NCI-H69 (cell line): ENCODE data around the gene ZPLD1.

Source experiments
- DNase-seq: peaks from one replicate; lab custom pipeline; 2025; lab: John Stamatoyannopoulos, UW

Gene ZPLD1

GRCh38 chr3:102434715-102435114 is at the start of gene ZPLD1:
TSS of gene ZPLD1 (plus strand) at chr3:102435015. CDS start at chr3:102438488, 3,473 bp downstream.
- DNase-seq: no peak

DNA sequence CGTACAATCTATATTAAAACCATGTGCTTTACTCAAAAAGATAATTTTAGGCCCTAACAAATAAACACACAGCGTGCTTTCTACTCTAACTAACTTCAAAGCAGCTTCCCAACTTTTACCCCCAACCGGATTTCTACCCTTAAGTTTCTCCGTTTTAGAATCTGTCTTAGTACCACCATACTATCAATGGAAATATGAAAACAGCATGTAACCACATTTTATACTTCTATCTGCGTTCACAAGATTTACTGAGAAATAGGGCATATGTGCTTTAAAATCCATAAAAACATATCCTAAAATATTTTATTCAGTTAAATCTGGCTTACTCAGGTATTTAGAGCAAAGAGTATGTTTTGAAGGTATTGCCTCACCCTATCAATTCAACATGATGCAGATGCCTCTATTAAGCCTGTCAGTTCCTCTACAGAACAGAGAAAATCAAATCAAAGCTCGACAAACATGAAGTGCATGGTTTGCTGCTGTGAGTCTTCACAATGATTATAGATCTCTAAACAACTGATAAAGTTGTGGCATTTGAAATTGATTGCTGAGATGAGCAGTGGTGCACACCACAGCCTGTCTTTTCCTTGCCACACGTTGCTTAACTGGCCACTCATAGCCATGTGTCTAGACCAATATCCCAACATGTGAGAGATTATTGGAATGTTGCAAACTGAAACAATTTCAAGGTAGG is 44.5 kb upstream of the ZPLD1 start:
- no peak for DNase-seq

GRCh38 chr3:102390916-102391315 is 43.9 kb upstream of the ZPLD1 start:
- no peak for DNase-seq

- peak; percentile 5 for DNase-seq
These were observed 43.3 kb upstream of the ZPLD1 start for GRCh38 chr3:102391491-102391890.

DNA sequence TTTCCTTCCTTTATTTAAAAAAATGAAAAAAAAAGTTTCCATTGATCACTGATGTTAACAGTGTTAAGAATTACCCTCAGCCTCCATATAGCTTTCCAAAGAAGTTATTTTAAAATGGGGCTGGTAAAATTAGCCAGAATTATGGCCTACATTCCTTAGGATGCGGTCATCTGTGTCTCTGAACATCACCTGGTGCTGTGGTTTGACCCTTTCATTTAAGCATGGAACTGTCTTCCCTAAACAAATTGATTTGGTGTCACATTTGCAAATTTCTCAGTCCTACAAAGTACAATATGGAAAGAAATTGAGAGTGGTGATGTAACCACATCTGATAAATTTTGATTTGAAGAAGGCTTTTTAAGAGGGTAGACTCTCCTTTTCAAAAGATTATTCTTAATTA is 40.3 kb upstream of the ZPLD1 start:
- no peak for DNase-seq

GRCh38 chr3:102398176-102398575 is 36.6 kb upstream of the ZPLD1 start:
- DNase-seq: peak; percentile 4

- DNase-seq: no peak
These were observed 36.1 kb upstream of the ZPLD1 start for GRCh38 chr3:102398666-102399065.

GRCh38 chr3:102400142-102400541 is 34.7 kb upstream of the ZPLD1 start:
- no peak for DNase-seq

DNA sequence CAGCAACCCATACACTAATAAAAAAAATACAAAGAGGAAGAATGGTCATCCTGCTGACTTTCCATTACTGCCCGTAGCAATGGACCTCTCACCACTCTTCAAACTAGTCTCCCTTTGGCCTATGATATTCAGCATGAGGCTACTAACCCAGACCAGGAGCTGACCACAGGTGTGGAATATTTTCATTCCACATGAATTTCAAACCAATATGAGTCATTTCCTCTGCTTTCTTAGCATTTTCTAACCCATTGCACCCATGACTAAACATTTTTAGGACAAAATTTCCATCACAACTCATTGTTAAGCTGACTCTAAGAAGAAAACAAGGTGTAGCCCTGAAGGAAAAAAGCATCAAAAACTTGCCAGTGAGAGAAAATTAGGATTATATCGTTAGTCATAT is 34.0 kb upstream of the ZPLD1 start:
- DNase-seq: no peak

GRCh38 chr3:102410616-102411015 is 24.2 kb upstream of the ZPLD1 start:
- DNase-seq: no peak

- DNase-seq: no peak
These were observed 19.3 kb upstream of the ZPLD1 start for GRCh38 chr3:102415553-102415952.

DNA sequence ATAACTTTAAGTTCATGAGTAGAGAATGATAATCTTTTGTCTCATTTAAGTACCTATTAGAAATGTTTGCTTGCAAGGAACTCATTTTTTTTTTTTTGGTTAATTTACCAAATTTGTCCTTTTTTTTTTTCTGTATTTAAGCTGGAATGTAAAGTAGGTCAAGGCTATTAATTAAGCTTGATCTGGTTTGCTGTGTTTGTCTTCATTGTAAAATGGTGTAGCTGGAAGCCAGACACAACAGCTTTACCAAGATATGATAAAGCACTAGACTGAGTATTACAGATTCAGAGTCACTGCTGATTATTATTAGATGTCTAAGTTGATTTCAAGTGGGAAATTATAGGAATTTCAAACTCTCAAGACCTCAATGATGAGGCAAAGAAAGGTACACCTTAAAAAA is 15.0 kb upstream of the ZPLD1 start:
- no peak for DNase-seq

- DNase-seq: no peak
These were observed 7.0 kb downstream of the ZPLD1 start for GRCh38 chr3:102441832-102442231.

GRCh38 chr3:102443021-102443420 is 8.2 kb downstream of the ZPLD1 start:
- DNase-seq: no peak

- peak; percentile 10 for DNase-seq
These were observed 9.3 kb downstream of the ZPLD1 start for GRCh38 chr3:102444101-102444500.

DNA sequence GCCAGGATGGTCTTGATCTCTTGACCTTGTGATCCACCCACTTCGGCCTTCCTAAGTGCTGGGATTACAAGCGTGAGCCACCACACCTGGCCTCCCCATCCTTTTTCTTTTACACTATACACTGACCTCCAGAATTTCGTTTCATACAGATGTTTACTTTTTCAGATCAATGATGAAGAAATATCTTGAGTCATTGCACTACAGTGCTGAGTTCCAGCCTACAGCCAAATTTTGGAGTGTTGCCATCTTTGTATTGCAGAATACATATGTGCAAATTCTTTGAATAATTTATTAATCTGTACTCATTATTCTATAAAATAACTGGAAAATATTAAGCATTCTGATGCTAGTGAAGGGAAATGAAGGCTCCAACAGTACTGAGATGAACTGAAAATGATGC is 12.5 kb downstream of the ZPLD1 start:
- DNase-seq: no peak

DNA sequence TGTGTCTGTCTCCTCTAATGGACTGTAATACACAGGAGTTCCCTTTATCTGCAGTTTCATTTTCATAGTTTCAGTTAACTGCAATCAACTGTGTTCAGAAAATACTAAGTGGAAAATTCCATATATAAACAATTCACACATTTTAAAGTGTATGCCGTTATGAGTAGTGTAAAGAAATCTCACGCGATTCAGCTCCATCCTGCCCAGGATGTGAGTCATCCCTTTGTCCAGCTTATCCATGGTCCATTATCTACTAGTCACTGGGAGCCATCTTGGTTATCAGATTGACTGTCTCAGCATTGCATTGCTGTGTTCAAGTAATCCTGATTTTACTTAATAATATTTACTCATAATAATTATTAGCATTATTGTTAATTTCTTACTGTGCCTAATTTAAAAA is 14.5 kb downstream of the ZPLD1 start:
- DNase-seq: no peak

GRCh38 chr3:102449930-102450329 is 15.1 kb downstream of the ZPLD1 start:
- no peak for DNase-seq

DNA sequence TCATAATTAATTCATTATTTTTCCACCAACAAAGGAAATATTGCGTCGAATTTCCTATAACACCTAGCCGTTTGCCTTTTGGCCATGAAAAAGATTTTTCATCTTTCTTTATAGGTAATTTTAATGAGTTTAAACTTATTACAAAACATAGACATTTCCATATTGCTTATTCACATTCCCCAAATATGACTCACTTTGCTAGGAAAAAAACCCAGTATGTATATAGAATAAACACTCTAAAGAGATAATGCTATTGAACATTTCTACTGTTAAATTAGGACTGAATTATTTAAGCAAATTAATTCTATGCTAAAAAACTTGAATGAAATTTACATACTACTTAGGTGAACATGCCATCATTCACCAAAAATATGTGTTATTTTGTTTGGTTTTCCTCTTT is 16.2 kb downstream of the ZPLD1 start:
- no peak for DNase-seq

DNA sequence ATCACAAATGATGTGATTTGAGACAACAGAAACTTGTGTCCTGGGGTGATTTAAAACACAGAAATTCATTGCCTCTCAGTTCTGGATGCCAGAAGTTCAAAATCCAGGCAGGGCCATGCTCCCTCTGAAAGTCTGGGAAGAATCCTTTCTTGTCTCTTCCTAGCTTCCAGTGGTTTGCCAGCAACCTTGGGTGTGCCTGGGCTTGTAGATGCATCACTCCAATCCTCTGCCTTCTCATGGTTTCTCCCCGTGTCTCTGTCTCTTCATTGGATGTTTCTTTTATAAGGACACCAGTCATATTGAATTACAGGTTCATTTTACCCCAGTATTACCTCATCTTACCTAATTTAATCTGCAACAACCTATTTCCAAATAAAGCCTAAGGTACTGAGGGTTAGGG is 16.7 kb downstream of the ZPLD1 start:
- no peak for DNase-seq

- DNase-seq: peak; percentile 9
These were observed 19.4 kb downstream of the ZPLD1 start for GRCh38 chr3:102454181-102454580.

DNA sequence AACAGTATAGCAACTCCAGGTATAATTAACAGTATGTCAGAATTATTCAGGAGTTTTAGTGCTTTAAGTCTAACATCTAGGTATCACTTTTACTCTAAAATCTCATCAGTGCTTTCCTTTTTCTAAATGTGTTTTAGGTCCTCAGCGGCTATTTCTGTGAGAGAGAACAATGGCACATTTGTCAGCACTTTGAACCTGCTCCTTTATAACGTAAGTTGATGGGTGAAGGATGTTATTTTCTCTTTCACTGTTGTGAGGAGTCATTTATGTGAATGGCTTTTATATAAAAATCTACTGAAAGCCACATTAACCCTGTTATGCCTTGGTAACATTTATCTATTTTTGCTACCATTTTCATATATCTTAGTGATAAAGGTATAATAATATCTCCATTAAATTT is 22.8 kb downstream of the ZPLD1 start:
- DNase-seq: no peak

GRCh38 chr3:102460579-102460978 is 25.8 kb downstream of the ZPLD1 start:
- peak; percentile 8 for DNase-seq

- no peak for DNase-seq
These were observed 29.4 kb downstream of the ZPLD1 start for GRCh38 chr3:102464261-102464660.
